HepG2 (cell line): ENCODE measurements around the gene MSL2. TPM values are rescaled to one million over a fixed set of nuclear protein-coding genes. Genes with fewer than 3 reads are reported as not detected.
A peak's percentile ranks its signal among the peaks of the same experiment; 100 is the strongest.

Experiments
- ERF ChIP-seq: IDR thresholded peaks from 2 replicates; pipeline ENCODE4 v1.6.1; 2018; ENCODE audit warnings: missing biosample characterization, missing genetic modification reagents
- GABPB1 ChIP-seq: IDR thresholded peaks from 2 replicates; pipeline ENCODE4 v1.6.1; 2016; ENCODE audit warnings: mild to moderate bottlenecking, missing genetic modification reagents, moderate library complexity, missing compliant biosample characterization
- HNRNPUL1 ChIP-seq: fragments of 200-400 bp; formaldehyde crosslinking; IDR thresholded peaks from 2 replicates; pipeline ENCODE4 v1.6.1; 2017; ENCODE audit warnings: low read depth, mild to moderate bottlenecking, low read length, moderate library complexity
- MAZ ChIP-seq, 2 experiments: sonication (generic) in 1 of 2; formaldehyde crosslinking in 1 of 2; IDR thresholded peaks; 2 replicates each; pipeline versions ENCODE4 v1.5.0 to v1.6.1; 2012 to 2020; ENCODE audit warnings: low read depth in 2 of 2, mild to moderate bottlenecking in 2 of 2, borderline replicate concordance in 1 of 2, improper control_type of control experiment in 1 of 2, low read length in 1 of 2, missing genetic modification reagents in 1 of 2, moderate library complexity in 1 of 2
- MLLT10 ChIP-seq: sonication (generic); formaldehyde crosslinking; IDR thresholded peaks from 2 replicates; pipeline ENCODE4 v1.4.0; 2020; ENCODE audit warnings: missing genetic modification reagents
- PHF21A ChIP-seq: sonication (generic); formaldehyde crosslinking; IDR thresholded peaks from 2 replicates; pipeline ENCODE4 v1.5.0; 2020; ENCODE audit warnings: mild to moderate bottlenecking, missing genetic modification reagents
- PLRG1 ChIP-seq: fragments of 450-650 bp; conservative IDR thresholded peaks from 2 replicates; pipeline ENCODE4 v1.6.1; 2016
- ZBTB37 ChIP-seq: sonication (generic); formaldehyde crosslinking; IDR thresholded peaks from 2 replicates; pipeline ENCODE4 v1.4.0; 2020; ENCODE audit warnings: mild to moderate bottlenecking, missing genetic modification reagents
- ZNF337 ChIP-seq: sonication (generic); formaldehyde crosslinking; IDR thresholded peaks from 2 replicates; pipeline ENCODE4 v1.5.1; 2020; ENCODE audit warnings: missing genetic modification reagents, low read depth, mild to moderate bottlenecking, borderline replicate concordance
- ZNF343 ChIP-seq: sonication (generic); formaldehyde crosslinking; IDR thresholded peaks from 2 replicates; pipeline ENCODE4 v1.4.0; 2020; ENCODE audit warnings: mild to moderate bottlenecking, missing genetic modification reagents
- ZNF574 ChIP-seq: sonication (generic); formaldehyde crosslinking; IDR thresholded peaks from 2 replicates; pipeline ENCODE4 v1.4.0; 2020; ENCODE audit warnings: missing genetic modification reagents
- ZNF670 ChIP-seq: sonication (generic); formaldehyde crosslinking; IDR thresholded peaks from 2 replicates; pipeline ENCODE4 v1.8.0; 2022; ENCODE audit warnings: mild to moderate bottlenecking, missing genetic modification reagents, borderline replicate concordance
- ZNF816 ChIP-seq: sonication (generic); formaldehyde crosslinking; IDR thresholded peaks from 2 replicates; pipeline ENCODE4 v1.8.0; 2022; ENCODE audit warnings: missing genetic modification reagents, mild to moderate bottlenecking, borderline replicate concordance
- polyA plus RNA-seq, 8 experiments: library from polyadenylated mRNA; depleted of rRNA in 3 of 8; stranded (reverse) in 7 of 8; unstranded in 1 of 8; fragments of >200 nt; fragmentation: Illumina TruSeq in 4 of 8; extraction: Trizol in 4 of 8; gene quantifications; 2 replicates each; pipeline versions ENCODE4 v1.2.1 to v1.2.3, GENCODE V29; 2011 to 2016; ENCODE audit warnings: low read depth in 4 of 8, missing spikeins in 1 of 8, mixed read lengths in 1 of 8; ENCODE audit not compliant: insufficient read depth in 1 of 8
- total RNA-seq, 5 experiments: library from RNA; depleted of rRNA; stranded (reverse); fragments of >200 nt; fragmentation: Illumina TruSeq; extraction: Trizol; gene quantifications; 2 replicates each; pipeline ENCODE4 v1.2.3, GENCODE V29; 2016; ENCODE audit warnings: low read depth in 1 of 5
- TF ChIP-seq, protein P1 (sequence below): sonication (generic); formaldehyde crosslinking; IDR thresholded peaks from 2 replicates; pipeline ENCODE4 v1.4.0; 2020; ENCODE audit warnings: missing genetic modification reagents, borderline replicate concordance
- TF ChIP-seq, protein P2 (sequence below): sonication (generic); IDR thresholded peaks from 2 replicates; pipeline ENCODE4 v1.6.1; 2016; ENCODE audit warnings: low read depth, borderline replicate concordance
- TF ChIP-seq, protein P3 (sequence below): sonication (generic); formaldehyde crosslinking; IDR thresholded peaks from 2 replicates; pipeline ENCODE4 v1.4.0; 2020; ENCODE audit warnings: mild to moderate bottlenecking, missing genetic modification reagents

Gene MSL2
- total and polyA plus RNA-seq, 2 of the 13 experiments (the other 11 are each of a cell fraction or from before 2014, with no cell fraction given) = 6.9 to 11.7 TPM

DNA sequence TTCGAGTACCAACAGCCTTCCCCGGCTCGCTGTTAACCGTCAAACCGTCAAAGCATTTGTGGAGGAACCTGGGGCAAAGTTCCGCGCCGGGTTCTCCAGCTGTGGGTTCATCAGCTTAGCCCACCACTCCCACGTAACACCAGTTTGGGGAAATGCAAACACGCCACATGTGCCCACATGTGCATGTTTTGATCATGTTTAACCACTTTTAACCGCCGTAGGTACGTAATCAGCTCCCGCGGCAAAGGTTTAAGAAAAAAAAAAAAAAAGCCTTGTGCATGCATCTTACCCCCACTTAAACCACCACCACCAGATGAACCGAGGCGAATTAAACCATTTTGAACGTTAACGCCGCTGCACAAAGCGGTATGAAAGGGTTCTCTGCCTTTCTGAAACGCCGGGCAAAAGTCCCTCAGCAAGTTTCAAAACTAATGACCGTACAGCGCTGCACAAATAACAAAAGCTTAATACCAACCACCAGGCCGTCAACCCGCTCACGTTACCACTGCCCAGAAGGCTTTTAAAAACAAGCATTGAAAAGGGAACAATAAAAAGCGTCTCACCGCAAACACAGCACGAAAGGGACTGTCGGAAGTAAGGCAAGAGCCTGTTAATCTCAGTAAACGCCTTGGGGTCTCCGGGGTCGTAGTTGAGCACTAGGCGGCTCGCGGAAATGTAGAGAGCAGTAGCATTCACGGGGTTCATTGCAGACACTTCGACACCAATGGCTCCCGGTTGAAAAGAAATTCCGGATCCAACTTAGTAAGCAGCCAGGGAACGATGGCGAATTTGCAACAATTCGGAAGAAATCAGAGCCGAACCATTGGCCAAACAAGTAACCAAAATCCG is 1.5 kb downstream of the MSL2 start (continued):
- TF ChIP-seq ZBTB37 (CRISPR knock-in tag) (no peak), MAZ (IDR thresholded peaks at IDR 0.05; ENCODE audit: borderline replicate concordance, low read depth, low read length) (no peak), MAZ (CRISPR knock-in tag; IDR thresholded peaks at IDR 0.05; ENCODE audit: low read depth) (no peak), HNRNPUL1 (no peak), ZNF574 (CRISPR knock-in tag) (no peak), GABPB1 (no peak), PLRG1 (no peak), ZNF816 (CRISPR knock-in tag) (0 out of 2 replicates have a peak, but pooled peaks have one; percentile 22), MLLT10 (CRISPR knock-in tag) (0 out of 2 replicates have a peak, but pooled peaks have one; percentile 14), ZNF343 (CRISPR knock-in tag) (no peak), ERF (CRISPR knock-in tag) (no peak), PHF21A (no peak), ZNF670 (CRISPR knock-in tag) (no peak), ZNF337 (CRISPR knock-in tag) (no peak)
- TF ChIP-seq, protein P1, sequence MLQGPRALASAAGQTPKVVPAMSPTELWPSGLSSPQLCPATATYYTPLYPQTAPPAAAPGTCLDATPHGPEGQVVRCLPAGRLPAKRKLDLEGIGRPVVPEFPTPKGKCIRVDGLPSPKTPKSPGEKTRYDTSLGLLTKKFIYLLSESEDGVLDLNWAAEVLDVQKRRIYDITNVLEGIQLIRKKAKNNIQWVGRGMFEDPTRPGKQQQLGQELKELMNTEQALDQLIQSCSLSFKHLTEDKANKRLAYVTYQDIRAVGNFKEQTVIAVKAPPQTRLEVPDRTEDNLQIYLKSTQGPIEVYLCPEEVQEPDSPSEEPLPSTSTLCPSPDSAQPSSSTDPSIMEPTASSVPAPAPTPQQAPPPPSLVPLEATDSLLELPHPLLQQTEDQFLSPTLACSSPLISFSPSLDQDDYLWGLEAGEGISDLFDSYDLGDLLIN = no peak
- TF ChIP-seq, protein P2, sequence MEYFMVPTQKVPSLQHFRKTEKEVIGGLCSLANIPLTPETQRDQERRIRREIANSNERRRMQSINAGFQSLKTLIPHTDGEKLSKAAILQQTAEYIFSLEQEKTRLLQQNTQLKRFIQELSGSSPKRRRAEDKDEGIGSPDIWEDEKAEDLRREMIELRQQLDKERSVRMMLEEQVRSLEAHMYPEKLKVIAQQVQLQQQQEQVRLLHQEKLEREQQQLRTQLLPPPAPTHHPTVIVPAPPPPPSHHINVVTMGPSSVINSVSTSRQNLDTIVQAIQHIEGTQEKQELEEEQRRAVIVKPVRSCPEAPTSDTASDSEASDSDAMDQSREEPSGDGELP = peak; percentile 60
- TF ChIP-seq, protein P3, sequence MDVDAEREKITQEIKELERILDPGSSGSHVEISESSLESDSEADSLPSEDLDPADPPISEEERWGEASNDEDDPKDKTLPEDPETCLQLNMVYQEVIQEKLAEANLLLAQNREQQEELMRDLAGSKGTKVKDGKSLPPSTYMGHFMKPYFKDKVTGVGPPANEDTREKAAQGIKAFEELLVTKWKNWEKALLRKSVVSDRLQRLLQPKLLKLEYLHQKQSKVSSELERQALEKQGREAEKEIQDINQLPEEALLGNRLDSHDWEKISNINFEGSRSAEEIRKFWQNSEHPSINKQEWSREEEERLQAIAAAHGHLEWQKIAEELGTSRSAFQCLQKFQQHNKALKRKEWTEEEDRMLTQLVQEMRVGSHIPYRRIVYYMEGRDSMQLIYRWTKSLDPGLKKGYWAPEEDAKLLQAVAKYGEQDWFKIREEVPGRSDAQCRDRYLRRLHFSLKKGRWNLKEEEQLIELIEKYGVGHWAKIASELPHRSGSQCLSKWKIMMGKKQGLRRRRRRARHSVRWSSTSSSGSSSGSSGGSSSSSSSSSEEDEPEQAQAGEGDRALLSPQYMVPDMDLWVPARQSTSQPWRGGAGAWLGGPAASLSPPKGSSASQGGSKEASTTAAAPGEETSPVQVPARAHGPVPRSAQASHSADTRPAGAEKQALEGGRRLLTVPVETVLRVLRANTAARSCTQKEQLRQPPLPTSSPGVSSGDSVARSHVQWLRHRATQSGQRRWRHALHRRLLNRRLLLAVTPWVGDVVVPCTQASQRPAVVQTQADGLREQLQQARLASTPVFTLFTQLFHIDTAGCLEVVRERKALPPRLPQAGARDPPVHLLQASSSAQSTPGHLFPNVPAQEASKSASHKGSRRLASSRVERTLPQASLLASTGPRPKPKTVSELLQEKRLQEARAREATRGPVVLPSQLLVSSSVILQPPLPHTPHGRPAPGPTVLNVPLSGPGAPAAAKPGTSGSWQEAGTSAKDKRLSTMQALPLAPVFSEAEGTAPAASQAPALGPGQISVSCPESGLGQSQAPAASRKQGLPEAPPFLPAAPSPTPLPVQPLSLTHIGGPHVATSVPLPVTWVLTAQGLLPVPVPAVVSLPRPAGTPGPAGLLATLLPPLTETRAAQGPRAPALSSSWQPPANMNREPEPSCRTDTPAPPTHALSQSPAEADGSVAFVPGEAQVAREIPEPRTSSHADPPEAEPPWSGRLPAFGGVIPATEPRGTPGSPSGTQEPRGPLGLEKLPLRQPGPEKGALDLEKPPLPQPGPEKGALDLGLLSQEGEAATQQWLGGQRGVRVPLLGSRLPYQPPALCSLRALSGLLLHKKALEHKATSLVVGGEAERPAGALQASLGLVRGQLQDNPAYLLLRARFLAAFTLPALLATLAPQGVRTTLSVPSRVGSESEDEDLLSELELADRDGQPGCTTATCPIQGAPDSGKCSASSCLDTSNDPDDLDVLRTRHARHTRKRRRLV (CRISPR knock-in tag) = no peak
